ENCODE results near the gene GPR137B.

DNA sequence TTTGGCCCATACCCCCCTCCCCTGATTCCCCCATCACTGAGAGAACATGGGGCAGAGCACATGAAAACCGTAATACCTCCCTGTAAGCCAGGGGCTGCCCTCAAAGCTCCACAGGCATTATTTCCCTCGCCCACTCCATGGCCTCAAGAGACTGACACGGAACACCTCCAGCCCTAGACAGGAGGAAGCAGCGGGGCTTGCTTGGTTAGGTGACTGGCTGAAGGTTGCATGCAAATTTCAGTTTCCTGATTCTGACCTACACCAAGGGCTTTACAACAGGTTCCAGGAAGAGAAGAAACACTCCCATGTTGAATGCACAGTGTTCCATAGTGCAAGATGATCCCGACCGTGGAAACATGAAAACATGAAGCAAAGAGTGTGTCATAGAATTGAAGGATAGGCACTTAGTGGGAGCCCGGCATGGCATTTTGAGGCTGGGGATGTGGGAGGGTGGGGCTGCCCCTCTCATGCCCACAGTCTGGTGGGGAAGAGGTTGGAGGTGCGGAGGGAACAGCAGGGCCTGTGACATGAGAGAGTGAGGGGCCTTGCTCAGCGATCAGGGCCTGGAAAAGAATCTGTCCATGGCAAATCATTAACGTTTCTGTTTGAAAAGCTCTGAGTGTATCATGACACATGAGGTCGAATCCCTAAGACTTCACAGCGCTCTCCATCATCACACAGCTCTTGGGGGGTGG lies 33.5 kb downstream of the GPR137B start:
- TF ChIP-seq, protein P1, sequence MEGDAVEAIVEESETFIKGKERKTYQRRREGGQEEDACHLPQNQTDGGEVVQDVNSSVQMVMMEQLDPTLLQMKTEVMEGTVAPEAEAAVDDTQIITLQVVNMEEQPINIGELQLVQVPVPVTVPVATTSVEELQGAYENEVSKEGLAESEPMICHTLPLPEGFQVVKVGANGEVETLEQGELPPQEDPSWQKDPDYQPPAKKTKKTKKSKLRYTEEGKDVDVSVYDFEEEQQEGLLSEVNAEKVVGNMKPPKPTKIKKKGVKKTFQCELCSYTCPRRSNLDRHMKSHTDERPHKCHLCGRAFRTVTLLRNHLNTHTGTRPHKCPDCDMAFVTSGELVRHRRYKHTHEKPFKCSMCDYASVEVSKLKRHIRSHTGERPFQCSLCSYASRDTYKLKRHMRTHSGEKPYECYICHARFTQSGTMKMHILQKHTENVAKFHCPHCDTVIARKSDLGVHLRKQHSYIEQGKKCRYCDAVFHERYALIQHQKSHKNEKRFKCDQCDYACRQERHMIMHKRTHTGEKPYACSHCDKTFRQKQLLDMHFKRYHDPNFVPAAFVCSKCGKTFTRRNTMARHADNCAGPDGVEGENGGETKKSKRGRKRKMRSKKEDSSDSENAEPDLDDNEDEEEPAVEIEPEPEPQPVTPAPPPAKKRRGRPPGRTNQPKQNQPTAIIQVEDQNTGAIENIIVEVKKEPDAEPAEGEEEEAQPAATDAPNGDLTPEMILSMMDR (IDR thresholded peaks at IDR 0.05) = no peak
- no peak for TF ChIP-seq POLR2A (IDR thresholded peaks at IDR 0.05)

All from adrenal gland (tissue), 5 donors.